ENCODE data around the gene TSPO2. TPM values are rescaled to one million over a fixed set of nuclear protein-coding genes. Genes with fewer than 3 reads are reported as not detected.

TSPO2 gene
- total RNA-seq, 1 experiment from 2014 or later: not detected

GRCh38 chr6:41002168-41002567, 40.1 kb upstream of the TSPO2 start:
- Histone ChIP-seq H3K79me2 (ENCODE audit: insufficient read depth, low read length) (no peaks in the 10 kb centered on the region), H3K27ac (ENCODE audit: low read depth, low read length) (no peak overlapping the region), H3K9ac (ENCODE audit: low read length) (no peak overlapping the region), H2AFZ (ENCODE audit: low read depth, low read length, poor library complexity, severe bottlenecking) (no peak overlapping the region), H3K36me3 (ENCODE audit: control insufficient read depth in 1 of 2, insufficient read depth in 2 of 2, low read length in 2 of 2) (no peaks in the 10 kb centered on the region), H3K4me3 (replicated peaks in 1 of 2; ENCODE audit: low read depth in 1 of 2, low read length in 2 of 2) (no peak overlapping the region), H4K20me1 (ENCODE audit: insufficient read depth) (no peaks in the 10 kb centered on the region), H3K9me3 (ENCODE audit: control insufficient read depth in 1 of 2, insufficient read depth in 1 of 2, low read depth in 1 of 2, low read length in 2 of 2) (no peaks in the 10 kb centered on the region), H3K4me2 (ENCODE audit: low read length) (no peak overlapping the region), H3K4me1 (ENCODE audit: control insufficient read depth in 1 of 2, insufficient read depth in 2 of 2, low read length in 2 of 2) (peaks cover 14 to 31% of the 10 kb centered on the region in 2 experiments), H3K27me3 (ENCODE audit: insufficient read depth, low read length) (no peaks in the 10 kb centered on the region), H3K9me2 (ENCODE audit: insufficient read depth) (no peaks in the 10 kb centered on the region)
- RAD21 ChIA-PET (ENCODE audit: low non-redundant PET in 1 of 2, low total read pairs in 2 of 2, uncharacterized antibody in 2 of 2, unreplicated experiment in 2 of 2): no interaction called here
- no peak for DNase-seq (ENCODE audit: low read depth, low spot score)
- TF ChIP-seq, protein P1, sequence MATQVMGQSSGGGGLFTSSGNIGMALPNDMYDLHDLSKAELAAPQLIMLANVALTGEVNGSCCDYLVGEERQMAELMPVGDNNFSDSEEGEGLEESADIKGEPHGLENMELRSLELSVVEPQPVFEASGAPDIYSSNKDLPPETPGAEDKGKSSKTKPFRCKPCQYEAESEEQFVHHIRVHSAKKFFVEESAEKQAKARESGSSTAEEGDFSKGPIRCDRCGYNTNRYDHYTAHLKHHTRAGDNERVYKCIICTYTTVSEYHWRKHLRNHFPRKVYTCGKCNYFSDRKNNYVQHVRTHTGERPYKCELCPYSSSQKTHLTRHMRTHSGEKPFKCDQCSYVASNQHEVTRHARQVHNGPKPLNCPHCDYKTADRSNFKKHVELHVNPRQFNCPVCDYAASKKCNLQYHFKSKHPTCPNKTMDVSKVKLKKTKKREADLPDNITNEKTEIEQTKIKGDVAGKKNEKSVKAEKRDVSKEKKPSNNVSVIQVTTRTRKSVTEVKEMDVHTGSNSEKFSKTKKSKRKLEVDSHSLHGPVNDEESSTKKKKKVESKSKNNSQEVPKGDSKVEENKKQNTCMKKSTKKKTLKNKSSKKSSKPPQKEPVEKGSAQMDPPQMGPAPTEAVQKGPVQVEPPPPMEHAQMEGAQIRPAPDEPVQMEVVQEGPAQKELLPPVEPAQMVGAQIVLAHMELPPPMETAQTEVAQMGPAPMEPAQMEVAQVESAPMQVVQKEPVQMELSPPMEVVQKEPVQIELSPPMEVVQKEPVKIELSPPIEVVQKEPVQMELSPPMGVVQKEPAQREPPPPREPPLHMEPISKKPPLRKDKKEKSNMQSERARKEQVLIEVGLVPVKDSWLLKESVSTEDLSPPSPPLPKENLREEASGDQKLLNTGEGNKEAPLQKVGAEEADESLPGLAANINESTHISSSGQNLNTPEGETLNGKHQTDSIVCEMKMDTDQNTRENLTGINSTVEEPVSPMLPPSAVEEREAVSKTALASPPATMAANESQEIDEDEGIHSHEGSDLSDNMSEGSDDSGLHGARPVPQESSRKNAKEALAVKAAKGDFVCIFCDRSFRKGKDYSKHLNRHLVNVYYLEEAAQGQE (IDR thresholded peaks at IDR 0.05; ENCODE audit: low read depth): no peak
- no peak for TF ChIP-seq EZH2phosphoT487 (IDR thresholded peaks at IDR 0.05; ENCODE audit: borderline replicate concordance)
- TF ChIP-seq, protein P2, sequence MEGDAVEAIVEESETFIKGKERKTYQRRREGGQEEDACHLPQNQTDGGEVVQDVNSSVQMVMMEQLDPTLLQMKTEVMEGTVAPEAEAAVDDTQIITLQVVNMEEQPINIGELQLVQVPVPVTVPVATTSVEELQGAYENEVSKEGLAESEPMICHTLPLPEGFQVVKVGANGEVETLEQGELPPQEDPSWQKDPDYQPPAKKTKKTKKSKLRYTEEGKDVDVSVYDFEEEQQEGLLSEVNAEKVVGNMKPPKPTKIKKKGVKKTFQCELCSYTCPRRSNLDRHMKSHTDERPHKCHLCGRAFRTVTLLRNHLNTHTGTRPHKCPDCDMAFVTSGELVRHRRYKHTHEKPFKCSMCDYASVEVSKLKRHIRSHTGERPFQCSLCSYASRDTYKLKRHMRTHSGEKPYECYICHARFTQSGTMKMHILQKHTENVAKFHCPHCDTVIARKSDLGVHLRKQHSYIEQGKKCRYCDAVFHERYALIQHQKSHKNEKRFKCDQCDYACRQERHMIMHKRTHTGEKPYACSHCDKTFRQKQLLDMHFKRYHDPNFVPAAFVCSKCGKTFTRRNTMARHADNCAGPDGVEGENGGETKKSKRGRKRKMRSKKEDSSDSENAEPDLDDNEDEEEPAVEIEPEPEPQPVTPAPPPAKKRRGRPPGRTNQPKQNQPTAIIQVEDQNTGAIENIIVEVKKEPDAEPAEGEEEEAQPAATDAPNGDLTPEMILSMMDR (IDR thresholded peaks at IDR 0.05 in 2 of 3, conservative IDR thresholded peaks at IDR 0.05 in 1 of 3; ENCODE audit: borderline replicate concordance in 1 of 3, insufficient read depth in 1 of 3, low read depth in 2 of 3, low read length in 2 of 3): no peak
- TF ChIP-seq, protein P3, sequence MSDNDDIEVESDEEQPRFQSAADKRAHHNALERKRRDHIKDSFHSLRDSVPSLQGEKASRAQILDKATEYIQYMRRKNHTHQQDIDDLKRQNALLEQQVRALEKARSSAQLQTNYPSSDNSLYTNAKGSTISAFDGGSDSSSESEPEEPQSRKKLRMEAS (IDR thresholded peaks at IDR 0.05): no peak
- no peak for TF ChIP-seq ZBTB33 (IDR thresholded peaks at IDR 0.05; ENCODE audit: extremely low read depth, insufficient replicate concordance, low read length)
- TF ChIP-seq TCF7L2 (IDR thresholded peaks at IDR 0.05; ENCODE audit: borderline replicate concordance, extremely low read depth, insufficient read depth, insufficient read length): no peak
- TF ChIP-seq POLR2AphosphoS5 (IDR thresholded peaks at IDR 0.05; ENCODE audit: low read depth, low read length): no peak
- TF ChIP-seq FOSL1 (IDR thresholded peaks at IDR 0.05; ENCODE audit: low read depth): no peak
- TF ChIP-seq YY1 (IDR thresholded peaks at IDR 0.05; ENCODE audit: extremely low read depth, insufficient replicate concordance, low read depth, low read length): no peak
- TF ChIP-seq POLR2A (IDR thresholded peaks at IDR 0.05; ENCODE audit: borderline replicate concordance, extremely low read depth, insufficient read depth, insufficient read length): no peak
- TF ChIP-seq EZH2 (IDR thresholded peaks at IDR 0.05): no peak
- TF ChIP-seq EGR1 (IDR thresholded peaks at IDR 0.05; ENCODE audit: low read depth): no peak
- no peak for TF ChIP-seq JUND (IDR thresholded peaks at IDR 0.05)
- TF ChIP-seq RAD21 (IDR thresholded peaks at IDR 0.05; ENCODE audit: low read depth): no peak
- TF ChIP-seq ATF3 (IDR thresholded peaks at IDR 0.05): no peak
- no peak for TF ChIP-seq SRF (IDR thresholded peaks at IDR 0.05; ENCODE audit: low read depth)
- TF ChIP-seq CEBPB (IDR thresholded peaks at IDR 0.05; ENCODE audit: low read depth): no peak
- TF ChIP-seq SP1 (IDR thresholded peaks at IDR 0.05; ENCODE audit: low read depth): no peak
- no peak for ATAC-seq
- POLR2A ChIA-PET: no interaction called here
- CTCF ChIA-PET: no interaction called here
- intact Hi-C loops (cut with micrococcal nuclease): no loop called here
- BruUV-seq (replicated peaks): no TSS peak
